ENCODE measurements around the gene MRGPRF.
A peak's percentile ranks its signal among the peaks of the same experiment; 100 is the strongest.

The MRGPRF gene

GRCh38 chr11:69050592-69051380 lies 37.7 kb upstream of the MRGPRF start:
- no peak for DNase-seq

GRCh38 chr11:69049490-69049867 lies 36.4 kb upstream of the MRGPRF start:
- no peak for DNase-seq

- peak; percentile 99 for DNase-seq
These were observed 35.8 kb upstream of the MRGPRF start, which contains the start of gene TPCN2 for GRCh38 chr11:69048694-69049489. Gene TPCN2 (plus strand): TSS chr11:69048932. CDS start chr11:69048998, 66 bp downstream.

- no peak for DNase-seq
These were observed 35.1 kb upstream of the MRGPRF start for GRCh38 chr11:69048031-69048693.

GRCh38 chr11:69044111-69045013 lies 31.3 kb upstream of the MRGPRF start:
- DNase-seq: no peak

GRCh38 chr11:69041516-69041915 lies 28.5 kb upstream of the MRGPRF start:
- no peak for DNase-seq

GRCh38 chr11:69040581-69041260 lies 27.7 kb upstream of the MRGPRF start:
- DNase-seq: no peak

GRCh38 chr11:69040051-69040450 lies 27.0 kb upstream of the MRGPRF start:
- DNase-seq: no peak

- no peak for DNase-seq
These were observed 26.5 kb upstream of the MRGPRF start for GRCh38 chr11:69039501-69039900.

GRCh38 chr11:69037544-69037943 lies 24.5 kb upstream of the MRGPRF start:
- no peak for DNase-seq

- DNase-seq: no peak
These were observed 24.0 kb upstream of the MRGPRF start for GRCh38 chr11:69037074-69037473.

- no peak for DNase-seq
These were observed 22.9 kb upstream of the MRGPRF start for GRCh38 chr11:69035946-69036340.

- no peak for DNase-seq
These were observed 22.3 kb upstream of the MRGPRF start for GRCh38 chr11:69035150-69035945.

GRCh38 chr11:69034123-69034867 lies 21.2 kb upstream of the MRGPRF start:
- DNase-seq: no peak

GRCh38 chr11:69033431-69033830 lies 20.4 kb upstream of the MRGPRF start:
- DNase-seq: no peak

- DNase-seq: no peak
These were observed 19.8 kb upstream of the MRGPRF start for GRCh38 chr11:69032833-69033232.

- DNase-seq: no peak
These were observed 17.3 kb upstream of the MRGPRF start for GRCh38 chr11:69030301-69030700.

GRCh38 chr11:69027704-69028372 lies 14.8 kb upstream of the MRGPRF start:
- no peak for DNase-seq

GRCh38 chr11:69024509-69024908 lies 11.5 kb upstream of the MRGPRF start:
- no peak for DNase-seq

- no peak for DNase-seq
These were observed 9.2 kb upstream of the MRGPRF start for GRCh38 chr11:69022260-69022659.

Data from KG1 (cell line).